Endodermal cell (in vitro differentiated cells): ENCODE data around the gene SLC36A2. TPM values are rescaled to one million over a fixed set of nuclear protein-coding genes. Genes with fewer than 3 reads are reported as not detected.

Experiments
- DNase-seq: peaks from one replicate; pipeline ENCODE4 v3.0.0-alpha.2; 2017
- H3K27ac ChIP-seq: 2 replicates; pipeline ENCODE4 v1.5.1; 2013; ENCODE audit warnings: mild to moderate bottlenecking, low read depth, low read length, moderate library complexity
- H3K27me3 ChIP-seq: 2 replicates; pipeline ENCODE4 v1.6.1; 2013; ENCODE audit warnings: mild to moderate bottlenecking, low read length, moderate library complexity; ENCODE audit not compliant: insufficient read depth, control insufficient read depth, poor library complexity, severe bottlenecking
- H3K36me3 ChIP-seq: 2 replicates; pipeline ENCODE4 v1.7.0; 2013; ENCODE audit warnings: mild to moderate bottlenecking, low read length, moderate library complexity; ENCODE audit not compliant: control insufficient read depth, insufficient read depth
- H3K4me1 ChIP-seq: one replicate; pipeline ENCODE4 v1.7.0; 2013; ENCODE audit warnings: low read length; ENCODE audit not compliant: control insufficient read depth, insufficient read depth
- H3K4me3 ChIP-seq: 2 replicates; pipeline ENCODE4 v1.5.1; 2013; ENCODE audit warnings: mild to moderate bottlenecking, low read length, moderate library complexity
- H3K9ac ChIP-seq: 2 replicates; pipeline ENCODE4 v1.6.1; 2013; ENCODE audit warnings: mild to moderate bottlenecking, low read length, moderate library complexity; ENCODE audit not compliant: poor library complexity, severe bottlenecking; ENCODE audit errors: extremely low read depth
- H3K9me3 ChIP-seq: 2 replicates; pipeline ENCODE4 v1.6.1; 2013; ENCODE audit warnings: mild to moderate bottlenecking, low read length, moderate library complexity; ENCODE audit not compliant: control insufficient read depth
- H3K27ac Mint-ChIP-seq: 2 replicates; pipeline ENCODE4 v1.8.0; 2020; ENCODE audit warnings: mixed read lengths
- H3K27me3 Mint-ChIP-seq: 2 replicates; pipeline ENCODE4 v1.8.0; 2021; ENCODE audit warnings: mild to moderate bottlenecking, mixed read lengths; ENCODE audit not compliant: insufficient read depth
- H3K36me3 Mint-ChIP-seq: 2 replicates; pipeline ENCODE4 v1.8.0; 2020; ENCODE audit warnings: low read depth, mixed read lengths
- H3K4me1 Mint-ChIP-seq: 2 replicates; pipeline ENCODE4 v1.8.0; 2020; ENCODE audit warnings: mixed read lengths
- H3K4me3 Mint-ChIP-seq: 2 replicates; pipeline ENCODE4 v1.8.0; 2020; ENCODE audit warnings: mild to moderate bottlenecking, moderate library complexity, mixed read lengths
- H3K9me3 Mint-ChIP-seq: 2 replicates; pipeline ENCODE4 v1.8.0; 2020; ENCODE audit warnings: mild to moderate bottlenecking, mixed read lengths
- WGBS, 2 experiments: methylation state at CpG; one replicate each; pipeline versions ENCODE4 v1.1.5 to v1.1.7; 2013; ENCODE audit warnings: missing lambda C conversion rate in 2 of 2, mixed read lengths in 1 of 2; ENCODE audit not compliant: insufficient coverage in 1 of 2, insufficient read length in 1 of 2; 5-methylcytosine and 5-hydroxymethylcytosine counted together
- total RNA-seq, 2 donors: library from RNA; stranded (reverse); fragmentation: NEBNext Ultra II Directional in 1 of 2; extraction: Animal tissue kit (Norgen Biotek cat#: 25700) in 1 of 2; gene quantifications; 2 replicates in 1 of 2; 3 replicates in 1 of 2; pipeline ENCODE4 v1.2.1, GENCODE V29; 2021
- TF ChIP-seq, protein P1 (sequence below): fragments of 200-600 bp; sonication (generic); conservative IDR thresholded peaks from 2 replicates; pipeline ENCODE4 v1.5.0; 2021; ENCODE audit warnings: antibody characterized with exemption, mild to moderate bottlenecking

SLC36A2 gene
- total RNA-seq, 2 donors from 2014 or later: 1.4 TPM; not detected in 1

- no peak overlapping the region for H3K9ac ChIP-seq
- TF ChIP-seq, protein P1, sequence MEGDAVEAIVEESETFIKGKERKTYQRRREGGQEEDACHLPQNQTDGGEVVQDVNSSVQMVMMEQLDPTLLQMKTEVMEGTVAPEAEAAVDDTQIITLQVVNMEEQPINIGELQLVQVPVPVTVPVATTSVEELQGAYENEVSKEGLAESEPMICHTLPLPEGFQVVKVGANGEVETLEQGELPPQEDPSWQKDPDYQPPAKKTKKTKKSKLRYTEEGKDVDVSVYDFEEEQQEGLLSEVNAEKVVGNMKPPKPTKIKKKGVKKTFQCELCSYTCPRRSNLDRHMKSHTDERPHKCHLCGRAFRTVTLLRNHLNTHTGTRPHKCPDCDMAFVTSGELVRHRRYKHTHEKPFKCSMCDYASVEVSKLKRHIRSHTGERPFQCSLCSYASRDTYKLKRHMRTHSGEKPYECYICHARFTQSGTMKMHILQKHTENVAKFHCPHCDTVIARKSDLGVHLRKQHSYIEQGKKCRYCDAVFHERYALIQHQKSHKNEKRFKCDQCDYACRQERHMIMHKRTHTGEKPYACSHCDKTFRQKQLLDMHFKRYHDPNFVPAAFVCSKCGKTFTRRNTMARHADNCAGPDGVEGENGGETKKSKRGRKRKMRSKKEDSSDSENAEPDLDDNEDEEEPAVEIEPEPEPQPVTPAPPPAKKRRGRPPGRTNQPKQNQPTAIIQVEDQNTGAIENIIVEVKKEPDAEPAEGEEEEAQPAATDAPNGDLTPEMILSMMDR: no peak
- Mint-ChIP-seq H3K36me3 (no peaks in the 10 kb centered on the region), H3K9me3 (no peaks in the 10 kb centered on the region), H3K27me3 (peaks cover 2% of the 10 kb centered on the region), H3K4me3 (no peak overlapping the region), H3K4me1 (no peaks in the 10 kb centered on the region), H3K27ac (no peak overlapping the region)
- H3K27me3 ChIP-seq: no peaks in the 10 kb centered on the region
- DNase-seq: no peak
- no peak overlapping the region for H3K4me3 ChIP-seq
- no peaks in the 10 kb centered on the region for H3K9me3 ChIP-seq
- no peak overlapping the region for H3K27ac ChIP-seq
- H3K36me3 ChIP-seq: peaks cover 5% of the 10 kb centered on the region
- H3K4me1 ChIP-seq: no peaks in the 10 kb centered on the region
These were observed 72.7 kb downstream of the SLC36A2 start for GRCh38 chr5:151274666-151275065.

GRCh38 chr5:151271336-151271735, 76.0 kb downstream of the SLC36A2 start:
- DNase-seq: no peak
- H3K9ac ChIP-seq: no peak overlapping the region
- H3K27ac ChIP-seq: no peak overlapping the region
- Mint-ChIP-seq H3K4me1 (peaks cover 5% of the 10 kb centered on the region), H3K4me3 (no peak overlapping the region), H3K9me3 (no peaks in the 10 kb centered on the region), H3K27me3 (peaks cover 2% of the 10 kb centered on the region), H3K27ac (no peak overlapping the region), H3K36me3 (peaks cover 22% of the 10 kb centered on the region)
- H3K27me3 ChIP-seq: no peaks in the 10 kb centered on the region
- no peaks in the 10 kb centered on the region for H3K9me3 ChIP-seq
- TF ChIP-seq, protein P1: no peak
- no peak overlapping the region for H3K4me3 ChIP-seq
- H3K4me1 ChIP-seq: no peaks in the 10 kb centered on the region
- peaks cover 21% of the 10 kb centered on the region for H3K36me3 ChIP-seq

GRCh38 chr5:151270599-151270998, 76.8 kb downstream of the SLC36A2 start:
- H3K4me1 Mint-ChIP-seq: peaks cover 5% of the 10 kb centered on the region
- Histone ChIP-seq H3K9me3 (no peaks in the 10 kb centered on the region), H3K9ac (no peak overlapping the region), H3K4me3 (no peak overlapping the region), H3K27ac (no peak overlapping the region), H3K27me3 (no peaks in the 10 kb centered on the region), H3K4me1 (no peaks in the 10 kb centered on the region), H3K36me3 (peaks cover 23% of the 10 kb centered on the region)
- H3K36me3 Mint-ChIP-seq: peaks cover 27% of the 10 kb centered on the region
- no peak overlapping the region for H3K4me3 Mint-ChIP-seq
- H3K27me3 Mint-ChIP-seq: no peaks in the 10 kb centered on the region
- TF ChIP-seq, protein P1: no peak
- 83 to 96% methylated on average over 1 of the region's 1 CpG for WGBS, 2 experiments
- no peak overlapping the region for H3K27ac Mint-ChIP-seq
- no peak for DNase-seq
- H3K9me3 Mint-ChIP-seq: no peaks in the 10 kb centered on the region
